ENCODE results near the gene BTNL2.

Gene BTNL2, protein sequence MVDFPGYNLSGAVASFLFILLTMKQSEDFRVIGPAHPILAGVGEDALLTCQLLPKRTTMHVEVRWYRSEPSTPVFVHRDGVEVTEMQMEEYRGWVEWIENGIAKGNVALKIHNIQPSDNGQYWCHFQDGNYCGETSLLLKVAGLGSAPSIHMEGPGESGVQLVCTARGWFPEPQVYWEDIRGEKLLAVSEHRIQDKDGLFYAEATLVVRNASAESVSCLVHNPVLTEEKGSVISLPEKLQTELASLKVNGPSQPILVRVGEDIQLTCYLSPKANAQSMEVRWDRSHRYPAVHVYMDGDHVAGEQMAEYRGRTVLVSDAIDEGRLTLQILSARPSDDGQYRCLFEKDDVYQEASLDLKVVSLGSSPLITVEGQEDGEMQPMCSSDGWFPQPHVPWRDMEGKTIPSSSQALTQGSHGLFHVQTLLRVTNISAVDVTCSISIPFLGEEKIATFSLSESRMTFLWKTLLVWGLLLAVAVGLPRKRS

DNA sequence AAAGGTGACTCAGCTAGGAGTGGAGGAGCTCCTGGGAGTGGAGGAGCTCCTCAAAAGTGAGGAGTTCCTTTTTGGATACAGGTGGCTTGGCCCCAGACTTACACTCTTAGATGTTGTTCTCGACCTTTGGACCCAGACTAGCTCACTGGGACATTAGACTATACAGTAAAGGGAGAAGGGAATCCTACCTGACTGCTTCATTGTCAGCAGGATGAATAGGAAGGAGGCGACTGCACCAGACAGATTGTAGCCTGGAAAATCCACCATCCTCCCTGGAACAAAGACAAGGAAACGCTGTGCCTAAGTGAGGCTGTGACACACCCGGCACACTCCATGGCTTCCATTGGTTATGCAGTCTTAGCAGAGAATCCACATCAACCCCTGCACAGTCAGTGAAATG lies at the start of gene BTNL2:
Gene BTNL2, minus strand, starts transcription at position 325 of the 400 bp plus-strand sequence. Its CDS starts 58 bp downstream, at position 267.
- Histone ChIP-seq H3K9me2 (replicated peaks; ENCODE audit: low read depth, low read length) (no peaks in the 10 kb centered on the region), H3K9ac (ENCODE audit: low read depth, low read length, poor library complexity, severe bottlenecking) (no peak within 1 kb of the TSS), H3F3A (ENCODE audit: low read depth) (no peaks in the 10 kb centered on the region), H2AFZ (ENCODE audit: low read length) (peak within 1 kb of the TSS; percentile 72), H3K27me3 (ENCODE audit: insufficient read depth, low read length, poor library complexity, severe bottlenecking) (no peaks in the 10 kb centered on the region), H3K4me2 (ENCODE audit: low read depth, low read length, poor library complexity, severe bottlenecking) (peak within 1 kb of the TSS; percentile 13), H3K79me2 (ENCODE audit: insufficient read depth, low read length) (no peaks in the 10 kb centered on the region), H4K20me1 (ENCODE audit: insufficient read depth, low read length, poor library complexity, severe bottlenecking) (no peaks in the 10 kb centered on the region), H3K9me3 (ENCODE audit: insufficient read depth, low read depth, low read length) (no peaks in the 10 kb centered on the region), H3K4me3 (ENCODE audit: low read length, poor library complexity, severe bottlenecking) (no peak within 1 kb of the TSS), H3K4me1 (ENCODE audit: insufficient read depth, low read length, poor library complexity, severe bottlenecking) (no peaks in the 10 kb centered on the region), H3K36me3 (ENCODE audit: insufficient read depth, low read length) (no peaks in the 10 kb centered on the region)
- no peak for TF ChIP-seq EZH2phosphoT487 (IDR thresholded peaks at IDR 0.05; ENCODE audit: borderline replicate concordance)
- TF ChIP-seq, protein P1, sequence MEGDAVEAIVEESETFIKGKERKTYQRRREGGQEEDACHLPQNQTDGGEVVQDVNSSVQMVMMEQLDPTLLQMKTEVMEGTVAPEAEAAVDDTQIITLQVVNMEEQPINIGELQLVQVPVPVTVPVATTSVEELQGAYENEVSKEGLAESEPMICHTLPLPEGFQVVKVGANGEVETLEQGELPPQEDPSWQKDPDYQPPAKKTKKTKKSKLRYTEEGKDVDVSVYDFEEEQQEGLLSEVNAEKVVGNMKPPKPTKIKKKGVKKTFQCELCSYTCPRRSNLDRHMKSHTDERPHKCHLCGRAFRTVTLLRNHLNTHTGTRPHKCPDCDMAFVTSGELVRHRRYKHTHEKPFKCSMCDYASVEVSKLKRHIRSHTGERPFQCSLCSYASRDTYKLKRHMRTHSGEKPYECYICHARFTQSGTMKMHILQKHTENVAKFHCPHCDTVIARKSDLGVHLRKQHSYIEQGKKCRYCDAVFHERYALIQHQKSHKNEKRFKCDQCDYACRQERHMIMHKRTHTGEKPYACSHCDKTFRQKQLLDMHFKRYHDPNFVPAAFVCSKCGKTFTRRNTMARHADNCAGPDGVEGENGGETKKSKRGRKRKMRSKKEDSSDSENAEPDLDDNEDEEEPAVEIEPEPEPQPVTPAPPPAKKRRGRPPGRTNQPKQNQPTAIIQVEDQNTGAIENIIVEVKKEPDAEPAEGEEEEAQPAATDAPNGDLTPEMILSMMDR (conservative IDR thresholded peaks at IDR 0.05; ENCODE audit: low read length): no peak

DNA sequence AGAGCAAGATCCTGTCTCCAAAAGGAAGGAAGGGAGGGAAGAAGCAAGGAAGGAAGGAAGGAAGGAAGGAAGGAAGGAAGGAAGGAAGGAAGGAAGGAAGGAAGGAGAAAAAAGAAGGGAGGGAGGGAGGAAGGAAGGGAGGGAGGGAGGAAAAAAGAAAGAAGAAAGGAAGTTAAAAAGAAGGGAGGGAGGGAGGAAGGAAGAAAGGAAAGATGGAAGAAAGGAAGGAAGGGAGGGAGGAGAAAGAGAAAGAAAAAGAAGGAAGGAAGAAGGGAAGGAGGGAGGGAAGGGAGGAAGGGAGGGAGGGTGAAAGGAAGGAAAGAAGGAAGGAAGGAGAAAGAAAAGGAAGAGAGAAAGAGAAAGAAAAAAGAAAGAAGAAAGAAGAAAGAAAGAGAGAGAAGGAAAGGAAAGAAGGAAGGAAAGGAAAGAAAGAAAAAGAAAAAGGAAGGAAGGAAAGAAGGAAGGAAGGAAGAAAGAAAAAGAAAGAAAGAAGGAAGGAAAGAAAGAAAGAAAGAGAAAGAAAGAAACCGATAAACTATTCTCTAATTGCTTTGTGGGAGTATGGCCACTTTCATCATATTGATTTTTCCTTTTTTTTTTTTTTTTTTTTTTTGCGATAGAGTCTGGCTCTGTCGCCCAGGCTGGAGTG lies 42.2 kb upstream of the BTNL2 start:
- no peaks in the 10 kb centered on the region for H3K36me3 ChIP-seq (ENCODE audit: insufficient read depth, low read length)
- no peaks in the 10 kb centered on the region for H3K4me1 ChIP-seq (ENCODE audit: insufficient read depth, low read length, poor library complexity, severe bottlenecking)
- H3K9me2 ChIP-seq (replicated peaks; ENCODE audit: low read depth, low read length): no peaks in the 10 kb centered on the region
- H3K9ac ChIP-seq (ENCODE audit: low read depth, low read length, poor library complexity, severe bottlenecking): no peak overlapping the region
- H2AFZ ChIP-seq (ENCODE audit: low read length): no peak overlapping the region
- no peaks in the 10 kb centered on the region for H3F3A ChIP-seq (ENCODE audit: low read depth)
- H3K4me3 ChIP-seq (ENCODE audit: low read length, poor library complexity, severe bottlenecking): no peak overlapping the region
- no peak overlapping the region for H3K4me2 ChIP-seq (ENCODE audit: low read depth, low read length, poor library complexity, severe bottlenecking)
- H3K27me3 ChIP-seq (ENCODE audit: insufficient read depth, low read length, poor library complexity, severe bottlenecking): no peaks in the 10 kb centered on the region
- 0 out of 2 replicates have a peak, but pooled peaks cover 6% of the 10 kb centered on the region for H3K9me3 ChIP-seq (ENCODE audit: insufficient read depth, low read depth, low read length)
- TF ChIP-seq, protein P1 (conservative IDR thresholded peaks at IDR 0.05; ENCODE audit: low read length): no peak
- no peak for TF ChIP-seq EZH2phosphoT487 (IDR thresholded peaks at IDR 0.05; ENCODE audit: borderline replicate concordance)
- H3K79me2 ChIP-seq (ENCODE audit: insufficient read depth, low read length): no peaks in the 10 kb centered on the region
- H4K20me1 ChIP-seq (ENCODE audit: insufficient read depth, low read length, poor library complexity, severe bottlenecking): no peaks in the 10 kb centered on the region

DNA sequence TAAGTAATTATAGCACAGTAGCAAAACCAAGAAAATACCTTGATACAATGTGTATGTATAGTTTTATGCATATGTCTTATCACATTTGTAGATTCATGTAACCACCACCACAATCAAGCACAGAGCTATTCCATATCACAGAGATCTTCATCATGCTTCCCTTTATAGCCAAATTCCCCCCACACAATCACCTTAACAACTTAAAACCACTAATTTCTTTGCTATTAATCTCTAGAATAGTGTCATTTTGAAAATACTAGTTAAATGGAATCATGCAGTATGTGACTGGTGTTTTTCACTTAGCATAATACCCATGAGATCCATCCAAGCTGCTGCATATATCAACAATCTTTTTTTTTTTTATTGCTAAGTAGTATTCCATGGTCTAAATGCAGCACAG lies 41.0 kb upstream of the BTNL2 start:
- Histone ChIP-seq H3K36me3 (ENCODE audit: insufficient read depth, low read length) (no peaks in the 10 kb centered on the region), H4K20me1 (ENCODE audit: insufficient read depth, low read length, poor library complexity, severe bottlenecking) (no peaks in the 10 kb centered on the region), H3K27me3 (ENCODE audit: insufficient read depth, low read length, poor library complexity, severe bottlenecking) (no peaks in the 10 kb centered on the region), H3K4me1 (ENCODE audit: insufficient read depth, low read length, poor library complexity, severe bottlenecking) (no peaks in the 10 kb centered on the region), H3K9ac (ENCODE audit: low read depth, low read length, poor library complexity, severe bottlenecking) (no peak overlapping the region), H3K4me2 (ENCODE audit: low read depth, low read length, poor library complexity, severe bottlenecking) (no peak overlapping the region), H3K9me2 (replicated peaks; ENCODE audit: low read depth, low read length) (no peaks in the 10 kb centered on the region), H3K4me3 (ENCODE audit: low read length, poor library complexity, severe bottlenecking) (no peak overlapping the region), H3K79me2 (ENCODE audit: insufficient read depth, low read length) (no peaks in the 10 kb centered on the region), H2AFZ (ENCODE audit: low read length) (no peak overlapping the region), H3K9me3 (ENCODE audit: insufficient read depth, low read depth, low read length) (no peaks in the 10 kb centered on the region), H3F3A (ENCODE audit: low read depth) (no peaks in the 10 kb centered on the region)
- TF ChIP-seq EZH2phosphoT487 (IDR thresholded peaks at IDR 0.05; ENCODE audit: borderline replicate concordance): no peak
- TF ChIP-seq, protein P1 (conservative IDR thresholded peaks at IDR 0.05; ENCODE audit: low read length): no peak

Data from Loucy (cell line).